AG04450 (cell line): ENCODE measurements around the gene GFOD1. TPM values are rescaled to one million over a fixed set of nuclear protein-coding genes. Genes with fewer than 3 reads are reported as not detected.
"Not testable (repeated sequence)": the region's sequence is repeated elsewhere in the genome, so short reads cannot be mapped to it uniquely, and the experiment has no call there.

Source experiments
- CTCF ChIA-PET: fragments of 300-600, 350-600 bp; formaldehyde crosslinking; extraction: SDS; loops from one replicate; lab custom pipeline; 2022; ENCODE audit warnings: antibody characterized with exemption, inconsistent platforms; lab: Charles Lee
- POLR2A ChIA-PET: fragments of 350-600 bp; formaldehyde crosslinking; extraction: SDS; loops from one replicate; lab custom pipeline; 2021; ENCODE audit warnings: antibody characterized with exemption, inconsistent platforms; lab: Yijun Ruan, JAX
- DNase-seq: peaks from one replicate; pipeline ENCODE4 v3.0.0-alpha.2; 2011; ENCODE audit warnings: low read depth, low spot score
- H3K27ac ChIP-seq: one replicate; pipeline ENCODE4 v1.5.1; 2012; ENCODE audit warnings: low read depth, low read length, control low read depth
- H3K27me3 ChIP-seq: one replicate; pipeline ENCODE4 v1.6.0; 2012; ENCODE audit warnings: low read length; ENCODE audit not compliant: control insufficient read depth, insufficient read depth
- H3K4me3 ChIP-seq: 2 replicates; pipeline ENCODE4 v1.5.1; 2011; ENCODE audit warnings: mild to moderate bottlenecking, low read depth, low read length, control low read depth
- H3K9me3 ChIP-seq: 2 replicates; pipeline ENCODE4 v1.5.1; 2012; ENCODE audit warnings: low read length; ENCODE audit not compliant: control insufficient read depth, insufficient read depth
- CTCF ChIP-seq: IDR thresholded peaks from 2 replicates; pipeline ENCODE4 v1.5.1; 2011; ENCODE audit warnings: low read depth, low read length, control low read depth, inconsistent platforms
- polyA plus RNA-seq: library from polyadenylated mRNA; depleted of rRNA; stranded (reverse); fragments of >200 nt; gene quantifications from 2 replicates; pipeline ENCODE4 v1.2.3, GENCODE V29; 2011

Gene GFOD1
- polyA plus RNA-seq, 1 experiment: 3.0 TPM

DNA sequence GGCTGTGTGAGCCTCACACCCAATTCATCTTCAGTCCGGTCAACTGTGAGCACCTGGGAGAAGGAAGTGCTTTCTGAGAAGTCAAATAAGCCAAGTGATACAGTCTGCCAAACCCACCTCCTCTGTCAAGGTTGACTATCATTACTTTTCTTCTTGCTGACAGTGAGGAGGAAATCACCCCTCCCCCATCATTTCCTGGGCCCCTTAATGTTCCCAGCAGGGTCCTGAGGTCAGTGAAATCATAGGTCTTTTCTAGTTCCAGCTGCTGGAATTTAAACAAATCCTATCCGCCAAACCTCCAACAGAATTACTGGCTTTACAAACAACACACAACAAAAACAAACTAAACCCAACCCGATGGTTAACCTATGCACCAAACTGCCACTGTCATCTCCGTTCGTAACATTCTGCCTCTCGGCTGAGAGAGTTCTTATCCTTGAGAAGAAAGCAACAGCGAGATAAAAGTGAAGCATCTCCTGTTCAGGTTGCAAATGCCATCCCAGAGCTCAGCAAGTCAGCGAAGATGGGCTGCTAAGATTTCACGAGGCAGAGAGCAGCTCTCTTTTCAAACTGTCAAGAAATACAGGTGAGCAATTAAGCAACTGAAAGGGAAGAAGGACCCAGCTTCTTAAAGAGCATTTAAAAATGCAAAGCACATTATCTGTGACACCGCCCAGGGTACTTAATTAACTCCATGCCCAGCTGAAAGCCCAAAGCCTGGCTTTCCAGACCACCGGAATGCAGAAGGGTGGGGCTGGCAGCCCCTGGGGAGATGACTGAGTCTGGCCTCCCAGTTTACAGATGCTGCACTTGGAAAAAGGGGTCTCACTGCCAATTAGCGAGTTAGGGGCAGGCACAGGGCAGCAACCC is 24.7 kb downstream of the GFOD1 start:
- no peak for DNase-seq
- POLR2A ChIA-PET: no interaction called here
- CTCF ChIA-PET: interaction anchor here (1.3 kb wide), 1 partner anchor 23 kb away, joined by 4 read pairs; no protein-coding TSS in a partner anchor
- no peaks in the 10 kb centered on the region for H3K27me3 ChIP-seq
- no peak overlapping the region for H3K27ac ChIP-seq
- no peaks in the 10 kb centered on the region for H3K9me3 ChIP-seq
- no peak for TF ChIP-seq CTCF
- no peak overlapping the region for H3K4me3 ChIP-seq

DNA sequence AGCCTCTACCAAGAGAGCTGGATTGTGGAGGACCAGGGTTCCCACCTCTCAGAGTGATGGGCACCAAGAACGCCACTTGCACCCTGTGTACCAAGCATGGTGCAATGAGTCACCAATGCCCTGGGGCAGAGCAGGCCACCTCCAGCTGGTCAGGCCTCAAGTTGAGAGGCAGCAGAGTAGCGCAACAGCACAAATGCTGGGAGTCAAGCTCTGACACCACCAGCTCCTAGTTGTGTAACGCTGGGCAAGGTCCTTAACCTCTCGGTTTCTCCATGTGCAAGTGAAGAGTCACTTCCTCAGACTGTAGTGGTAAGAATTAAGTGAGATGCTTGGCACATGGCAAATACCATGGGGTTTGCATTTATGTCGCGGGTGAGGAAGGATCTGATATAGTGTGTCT is 25.6 kb downstream of the GFOD1 start:
- no peak for DNase-seq
- H3K27me3 ChIP-seq: no peaks in the 10 kb centered on the region
- CTCF ChIA-PET: no interaction called here

GRCh38 chr6:13461307-13461706 is 26.1 kb downstream of the GFOD1 start:
- Histone ChIP-seq H3K27me3 (no peaks in the 10 kb centered on the region), H3K9me3 (no peaks in the 10 kb centered on the region), H3K4me3 (no peak overlapping the region), H3K27ac (peak overlapping the region; percentile 11)
- ChIA-PET POLR2A (interaction anchor here (0.6 kb wide), 1 partner anchor 234 kb away, joined by 6 read pairs; no protein-coding TSS in a partner anchor), CTCF (no interaction called here)
- DNase-seq: no peak
- TF ChIP-seq CTCF: no peak

More for the DNA sequence above, 25.6 kb downstream of the GFOD1 start:
- TF ChIP-seq CTCF: no peak
- POLR2A ChIA-PET: interaction anchor here (0.6 kb wide), 1 partner anchor 234 kb away, joined by 6 read pairs; no protein-coding TSS in a partner anchor
- H3K4me3 ChIP-seq: no peak overlapping the region
- H3K27ac ChIP-seq: no peak overlapping the region
- H3K9me3 ChIP-seq: no peaks in the 10 kb centered on the region

GRCh38 chr6:13460289-13460688 is 27.1 kb downstream of the GFOD1 start:
- H3K4me3 ChIP-seq, POLR2A ChIA-PET, H3K9me3 ChIP-seq, H3K27me3 ChIP-seq, H3K27ac ChIP-seq, CTCF ChIA-PET, DNase-seq: not testable (repeated sequence)

- H3K27me3 ChIP-seq: no peaks in the 10 kb centered on the region
- no peak overlapping the region for H3K27ac ChIP-seq
- no peak for DNase-seq
- no peaks in the 10 kb centered on the region for H3K9me3 ChIP-seq
- TF ChIP-seq CTCF: no peak
- POLR2A ChIA-PET: no interaction called here
- no peak overlapping the region for H3K4me3 ChIP-seq
- CTCF ChIA-PET: no interaction called here
Observed at GRCh38 chr6:13457577-13457976, 29.8 kb downstream of the GFOD1 start.
